HG03439 (cell line): ENCODE measurements around the gene MRTFA.
A peak's percentile ranks its signal among the peaks of the same experiment; 100 is the strongest.
"Not testable (repeated sequence)": the region's sequence is repeated elsewhere in the genome, so short reads cannot be mapped to it uniquely, and the experiment has no call there.

Experiments used
- ATAC-seq: cut with Tn5 transposase; IDR thresholded peaks from one replicate; pipeline ENCODE4 v1.9.1; 2021; ENCODE audit warnings: mild to moderate bottlenecking, moderate library complexity; ENCODE audit not compliant: unreplicated experiment

The MRTFA gene

DNA sequence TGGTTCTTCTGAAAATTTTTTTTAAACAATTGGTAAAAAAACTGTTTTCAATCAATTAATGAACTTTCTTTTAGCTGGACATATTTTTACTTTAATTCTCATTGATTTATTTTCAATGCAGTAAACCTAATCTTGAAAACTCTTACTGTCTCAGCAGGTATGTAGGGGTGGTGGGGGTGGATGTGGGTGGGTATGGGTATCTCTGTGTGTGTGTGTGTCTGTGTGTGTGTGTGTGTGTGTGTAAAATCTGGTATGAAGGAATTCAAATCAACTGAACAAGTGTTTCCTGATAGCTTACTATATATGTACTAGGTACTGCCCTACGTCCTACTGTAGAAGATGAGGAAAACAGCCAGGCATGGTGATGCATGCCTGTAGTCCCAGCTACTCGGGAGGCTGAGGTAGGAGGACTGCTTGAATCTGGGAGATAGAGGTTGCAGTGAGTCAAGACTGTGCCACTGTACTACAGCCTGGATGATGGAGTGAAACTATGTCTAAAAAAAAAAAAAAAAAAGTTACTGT, 75.5 kb downstream of the MRTFA start:
- no peak for ATAC-seq

- ATAC-seq = no peak
These were observed 76.0 kb downstream of the MRTFA start for GRCh38 chr22:40560551-40560950.

DNA sequence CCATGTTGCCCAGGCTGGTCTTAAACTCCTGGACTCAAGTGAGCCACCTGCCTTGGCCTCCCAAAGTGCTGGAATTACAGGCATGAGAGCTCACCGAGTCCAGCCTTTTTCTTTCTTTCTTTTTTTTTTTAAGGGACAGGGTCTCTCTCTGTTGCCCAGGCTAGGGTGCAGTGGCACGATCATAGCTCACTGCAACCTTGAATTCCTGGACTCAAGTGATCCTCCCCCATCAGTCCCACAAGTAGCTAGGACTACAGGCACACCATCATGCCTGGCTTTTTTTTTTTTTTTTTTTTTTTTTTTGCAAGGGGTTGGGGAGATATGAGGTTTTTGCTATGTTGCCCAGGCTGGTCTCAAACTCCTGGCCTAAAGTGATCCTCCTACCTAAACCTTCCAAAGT, 78.5 kb downstream of the MRTFA start:
- ATAC-seq = no peak

DNA sequence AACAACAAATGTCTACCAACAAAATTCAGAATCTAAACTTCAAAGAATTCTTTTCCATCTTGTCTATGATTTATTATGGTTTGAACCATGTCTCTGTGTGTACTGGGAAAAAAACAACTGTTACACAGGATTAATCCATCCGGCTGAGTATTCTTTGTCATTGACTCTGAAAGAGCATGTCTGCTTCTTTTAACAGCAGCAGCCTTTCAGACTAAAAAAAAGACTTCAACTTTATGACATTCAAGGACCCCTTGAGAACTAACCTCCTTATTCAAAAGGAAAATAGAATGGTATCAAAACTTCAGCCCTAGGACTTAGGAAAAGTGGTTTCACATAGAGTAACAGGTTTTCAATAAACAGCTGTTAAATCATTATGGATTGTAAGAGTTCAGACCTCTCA, 79.9 kb downstream of the MRTFA start:
- no peak for ATAC-seq

DNA sequence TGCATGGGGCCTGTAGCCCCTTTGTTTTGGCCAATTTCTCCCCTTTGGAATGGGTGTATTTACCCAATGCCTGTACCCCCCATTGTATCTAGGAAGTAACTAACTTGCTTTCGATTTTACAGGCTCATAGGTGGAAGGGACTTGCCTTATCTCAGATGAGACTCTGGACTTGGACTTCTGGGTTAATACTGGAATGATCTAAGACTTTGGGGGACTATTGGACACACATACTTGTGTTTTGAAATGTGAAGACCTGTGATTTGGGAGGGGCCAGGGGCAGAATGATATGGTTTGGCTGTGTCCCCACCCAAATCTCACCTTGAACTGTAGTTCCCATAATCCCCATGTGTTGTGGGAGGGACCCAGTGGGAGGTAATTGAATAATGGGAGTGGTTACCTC, 82.5 kb downstream of the MRTFA start:
- not testable (repeated sequence) for ATAC-seq

GRCh38 chr22:40553014-40553554, 83.4 kb downstream of the MRTFA start:
- ATAC-seq = no peak

DNA sequence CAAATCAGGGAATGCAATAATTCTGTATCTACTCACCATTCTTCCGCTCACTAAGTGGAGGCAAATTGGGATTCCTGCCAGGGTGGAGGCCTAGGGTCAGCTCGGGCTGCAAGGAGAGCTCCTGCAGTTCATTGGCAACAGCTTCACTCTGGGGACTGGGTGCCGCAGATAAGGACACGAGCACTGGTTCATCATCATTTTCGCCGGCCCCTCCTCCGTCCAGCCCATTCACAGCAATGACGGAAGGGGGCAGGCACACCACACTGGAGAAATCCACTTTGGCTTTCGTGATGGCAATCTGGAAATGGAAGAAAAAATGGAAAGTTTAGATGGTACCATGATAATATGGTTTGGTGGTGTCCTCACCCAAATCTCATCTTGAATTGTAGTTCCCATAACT, 84.4 kb downstream of the MRTFA start:
- ATAC-seq = no peak

GRCh38 chr22:40547729-40548143, 88.8 kb downstream of the MRTFA start:
- no peak for ATAC-seq

DNA sequence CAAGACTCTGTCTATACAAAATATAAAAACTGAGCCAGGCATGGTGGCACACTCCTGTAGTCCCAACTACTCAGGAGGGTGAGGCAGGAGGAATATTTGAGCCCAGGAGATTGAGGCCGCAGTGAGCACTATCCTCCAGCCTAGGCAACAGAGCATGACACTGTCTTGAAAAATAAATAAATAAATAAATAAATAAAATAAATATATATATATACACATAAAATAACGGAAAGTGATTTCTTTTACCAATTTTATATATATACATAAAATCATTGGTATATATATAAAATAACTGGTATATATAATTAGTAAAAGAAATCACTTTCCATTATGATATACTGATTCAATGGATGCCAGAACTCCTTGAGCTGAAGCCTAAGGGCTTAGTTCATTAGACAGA, 91.8 kb downstream of the MRTFA start:
- ATAC-seq = no peak

DNA sequence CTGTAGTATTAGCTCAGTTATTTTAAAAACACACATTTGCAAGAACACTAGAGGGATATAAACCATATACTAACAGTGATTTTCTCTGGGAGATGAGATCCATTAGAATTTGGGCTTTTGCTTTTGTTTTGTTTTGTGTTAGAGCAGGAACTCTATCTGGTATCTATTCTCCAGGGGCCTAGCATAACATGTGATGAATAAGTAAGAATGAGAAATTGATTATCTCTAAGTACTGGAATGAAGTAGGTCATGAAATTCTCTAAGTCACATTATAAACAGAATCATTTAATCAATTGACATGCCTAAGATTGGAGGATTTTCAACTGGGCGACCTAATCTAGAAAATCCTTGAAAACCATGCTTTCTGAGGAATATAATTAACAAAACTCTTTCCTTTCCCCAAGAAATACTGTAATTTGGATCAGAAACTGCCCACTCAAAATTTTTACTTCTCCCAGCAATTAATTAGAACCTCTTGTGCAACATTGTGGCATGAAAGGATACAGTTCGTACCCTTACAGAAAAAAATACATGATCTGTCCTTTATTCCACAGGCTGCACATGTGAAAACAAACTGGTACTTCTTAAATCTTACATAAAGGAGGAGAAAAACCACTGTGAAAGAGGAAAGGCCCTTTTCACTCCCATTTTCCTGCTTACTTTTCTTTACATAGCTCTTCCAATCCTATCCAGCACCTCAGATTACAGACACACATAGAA, 93.5 kb downstream of the MRTFA start:
- ATAC-seq = no peak

DNA sequence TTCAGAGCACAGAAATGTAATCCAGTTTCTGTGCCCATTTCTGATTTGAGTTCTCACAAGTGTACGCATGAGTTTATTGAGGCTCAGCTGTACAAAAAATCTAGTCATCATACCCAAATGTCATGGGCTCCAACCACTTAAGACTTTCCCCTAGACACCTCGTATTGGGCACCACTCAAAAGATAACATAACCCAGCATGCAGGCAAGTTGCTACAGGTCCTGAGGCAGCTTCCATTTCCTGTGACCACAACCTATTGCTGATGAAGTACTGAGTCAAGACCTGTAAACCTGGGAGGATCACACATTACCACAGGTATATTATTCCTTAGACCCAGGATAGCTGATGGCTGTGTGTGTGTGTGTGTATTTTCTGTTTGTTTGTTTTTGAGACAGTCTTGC, 95.2 kb downstream of the MRTFA start:
- ATAC-seq = no peak

GRCh38 chr22:40540265-40540664, 96.3 kb downstream of the MRTFA start:
- no peak for ATAC-seq

- ATAC-seq = not testable (repeated sequence)
These were observed 100.4 kb downstream of the MRTFA start for GRCh38 chr22:40536149-40536548.

GRCh38 chr22:40535642-40536041, 100.9 kb downstream of the MRTFA start:
- ATAC-seq = no peak

- no peak for ATAC-seq
These were observed 101.4 kb downstream of the MRTFA start for GRCh38 chr22:40535189-40535512.

GRCh38 chr22:40534379-40535188, 101.9 kb downstream of the MRTFA start:
- ATAC-seq = no peak

GRCh38 chr22:40533712-40534378, 102.7 kb downstream of the MRTFA start:
- peak; percentile 58 for ATAC-seq

GRCh38 chr22:40531951-40532900, 104.3 kb downstream of the MRTFA start:
- ATAC-seq = no peak

DNA sequence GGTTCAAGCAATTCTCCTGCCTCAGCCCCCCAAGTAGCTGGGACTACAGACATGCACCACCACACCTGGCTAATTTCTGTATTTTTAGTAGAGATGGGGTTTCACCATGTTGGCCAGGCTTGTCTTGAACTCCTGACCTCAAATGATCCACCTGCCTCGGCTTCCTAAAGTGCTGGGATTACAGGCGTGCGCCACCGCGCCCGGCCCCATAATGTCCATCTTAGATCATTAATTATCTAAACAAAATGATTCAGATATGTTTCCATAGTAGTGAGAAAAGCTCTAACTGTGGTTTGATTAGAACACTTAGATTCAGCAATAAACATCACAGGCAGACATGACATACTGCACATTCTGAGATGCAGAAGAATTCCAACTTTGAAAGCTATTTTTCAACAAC, 106.1 kb downstream of the MRTFA start:
- ATAC-seq = not testable (repeated sequence)

DNA sequence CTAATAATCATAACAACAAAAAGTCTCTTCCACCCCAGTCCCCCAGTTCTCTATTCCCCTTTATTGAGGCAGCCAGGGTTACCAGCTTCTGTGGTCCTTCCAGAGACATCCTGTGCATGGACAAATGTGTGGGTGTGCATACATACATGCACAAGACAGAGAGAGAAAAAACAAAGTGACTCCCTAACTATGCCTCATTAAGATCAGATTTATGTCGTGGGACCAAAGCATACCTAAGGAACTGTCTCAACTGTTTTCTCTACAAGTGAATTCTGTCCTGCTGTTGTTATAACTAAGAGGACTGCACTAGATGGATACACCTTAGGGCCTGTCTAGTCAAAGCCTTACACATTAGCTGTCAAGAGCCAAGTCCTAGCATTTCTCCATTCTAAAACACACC, 106.7 kb downstream of the MRTFA start:
- no peak for ATAC-seq
